ENCODE results near the gene EIF1.

DNA sequence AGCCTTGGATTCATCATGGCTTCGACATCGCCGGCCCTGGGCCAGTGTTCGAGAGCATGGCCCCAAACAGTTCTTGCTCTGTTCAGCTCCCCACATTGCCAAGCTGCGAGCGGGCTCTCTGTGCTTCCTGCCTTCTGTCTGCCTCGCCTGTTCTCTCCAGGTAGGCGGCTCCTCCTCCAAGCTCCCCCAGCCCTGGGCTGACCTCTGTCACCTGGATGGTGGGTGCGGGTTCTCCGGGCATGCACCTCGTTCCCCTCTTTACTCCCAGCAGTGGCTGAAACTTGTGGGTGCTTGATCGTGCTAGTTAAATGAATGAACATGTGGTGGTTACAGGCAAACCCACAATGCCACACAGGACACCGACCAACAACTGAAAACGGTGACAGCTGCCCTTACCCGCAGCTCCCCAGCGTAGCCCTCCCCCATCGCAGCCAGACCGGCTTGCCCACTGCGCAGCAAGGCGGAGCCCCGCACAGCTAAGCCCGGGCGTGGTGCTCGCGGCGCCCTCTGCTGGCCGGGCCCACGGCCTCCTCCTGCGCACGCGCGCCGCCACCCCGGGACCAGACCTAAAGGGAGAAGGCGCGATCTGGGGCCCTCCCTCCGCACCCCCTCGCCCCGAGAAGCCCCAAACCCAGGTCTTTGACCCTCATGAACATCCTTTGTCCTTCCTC lies 23.0 kb upstream of the EIF1 start:
- TF ChIP-seq EZH2phosphoT487 (IDR thresholded peaks at IDR 0.05; ENCODE audit: unreplicated experiment): no peak
- TF ChIP-seq, protein P1, sequence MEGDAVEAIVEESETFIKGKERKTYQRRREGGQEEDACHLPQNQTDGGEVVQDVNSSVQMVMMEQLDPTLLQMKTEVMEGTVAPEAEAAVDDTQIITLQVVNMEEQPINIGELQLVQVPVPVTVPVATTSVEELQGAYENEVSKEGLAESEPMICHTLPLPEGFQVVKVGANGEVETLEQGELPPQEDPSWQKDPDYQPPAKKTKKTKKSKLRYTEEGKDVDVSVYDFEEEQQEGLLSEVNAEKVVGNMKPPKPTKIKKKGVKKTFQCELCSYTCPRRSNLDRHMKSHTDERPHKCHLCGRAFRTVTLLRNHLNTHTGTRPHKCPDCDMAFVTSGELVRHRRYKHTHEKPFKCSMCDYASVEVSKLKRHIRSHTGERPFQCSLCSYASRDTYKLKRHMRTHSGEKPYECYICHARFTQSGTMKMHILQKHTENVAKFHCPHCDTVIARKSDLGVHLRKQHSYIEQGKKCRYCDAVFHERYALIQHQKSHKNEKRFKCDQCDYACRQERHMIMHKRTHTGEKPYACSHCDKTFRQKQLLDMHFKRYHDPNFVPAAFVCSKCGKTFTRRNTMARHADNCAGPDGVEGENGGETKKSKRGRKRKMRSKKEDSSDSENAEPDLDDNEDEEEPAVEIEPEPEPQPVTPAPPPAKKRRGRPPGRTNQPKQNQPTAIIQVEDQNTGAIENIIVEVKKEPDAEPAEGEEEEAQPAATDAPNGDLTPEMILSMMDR (conservative IDR thresholded peaks at IDR 0.05; ENCODE audit: low read depth in 2 of 2): peak; percentile 84 to 91
- TF ChIP-seq JUNB (IDR thresholded peaks at IDR 0.05; ENCODE audit: unreplicated experiment): no peak
- TF ChIP-seq, protein P2, sequence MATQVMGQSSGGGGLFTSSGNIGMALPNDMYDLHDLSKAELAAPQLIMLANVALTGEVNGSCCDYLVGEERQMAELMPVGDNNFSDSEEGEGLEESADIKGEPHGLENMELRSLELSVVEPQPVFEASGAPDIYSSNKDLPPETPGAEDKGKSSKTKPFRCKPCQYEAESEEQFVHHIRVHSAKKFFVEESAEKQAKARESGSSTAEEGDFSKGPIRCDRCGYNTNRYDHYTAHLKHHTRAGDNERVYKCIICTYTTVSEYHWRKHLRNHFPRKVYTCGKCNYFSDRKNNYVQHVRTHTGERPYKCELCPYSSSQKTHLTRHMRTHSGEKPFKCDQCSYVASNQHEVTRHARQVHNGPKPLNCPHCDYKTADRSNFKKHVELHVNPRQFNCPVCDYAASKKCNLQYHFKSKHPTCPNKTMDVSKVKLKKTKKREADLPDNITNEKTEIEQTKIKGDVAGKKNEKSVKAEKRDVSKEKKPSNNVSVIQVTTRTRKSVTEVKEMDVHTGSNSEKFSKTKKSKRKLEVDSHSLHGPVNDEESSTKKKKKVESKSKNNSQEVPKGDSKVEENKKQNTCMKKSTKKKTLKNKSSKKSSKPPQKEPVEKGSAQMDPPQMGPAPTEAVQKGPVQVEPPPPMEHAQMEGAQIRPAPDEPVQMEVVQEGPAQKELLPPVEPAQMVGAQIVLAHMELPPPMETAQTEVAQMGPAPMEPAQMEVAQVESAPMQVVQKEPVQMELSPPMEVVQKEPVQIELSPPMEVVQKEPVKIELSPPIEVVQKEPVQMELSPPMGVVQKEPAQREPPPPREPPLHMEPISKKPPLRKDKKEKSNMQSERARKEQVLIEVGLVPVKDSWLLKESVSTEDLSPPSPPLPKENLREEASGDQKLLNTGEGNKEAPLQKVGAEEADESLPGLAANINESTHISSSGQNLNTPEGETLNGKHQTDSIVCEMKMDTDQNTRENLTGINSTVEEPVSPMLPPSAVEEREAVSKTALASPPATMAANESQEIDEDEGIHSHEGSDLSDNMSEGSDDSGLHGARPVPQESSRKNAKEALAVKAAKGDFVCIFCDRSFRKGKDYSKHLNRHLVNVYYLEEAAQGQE (IDR thresholded peaks at IDR 0.05; ENCODE audit: unreplicated experiment): no peak
- no peak for TF ChIP-seq EZH2 (IDR thresholded peaks at IDR 0.05; ENCODE audit: low read depth, unreplicated experiment)
- TF ChIP-seq POLR2AphosphoS5 (IDR thresholded peaks at IDR 0.05; ENCODE audit: low read depth): peak; percentile 36
- TF ChIP-seq ZNF331 (CRISPR knock-in tag; IDR thresholded peaks at IDR 0.05; ENCODE audit: low read depth): no peak
- TF ChIP-seq, protein P3, sequence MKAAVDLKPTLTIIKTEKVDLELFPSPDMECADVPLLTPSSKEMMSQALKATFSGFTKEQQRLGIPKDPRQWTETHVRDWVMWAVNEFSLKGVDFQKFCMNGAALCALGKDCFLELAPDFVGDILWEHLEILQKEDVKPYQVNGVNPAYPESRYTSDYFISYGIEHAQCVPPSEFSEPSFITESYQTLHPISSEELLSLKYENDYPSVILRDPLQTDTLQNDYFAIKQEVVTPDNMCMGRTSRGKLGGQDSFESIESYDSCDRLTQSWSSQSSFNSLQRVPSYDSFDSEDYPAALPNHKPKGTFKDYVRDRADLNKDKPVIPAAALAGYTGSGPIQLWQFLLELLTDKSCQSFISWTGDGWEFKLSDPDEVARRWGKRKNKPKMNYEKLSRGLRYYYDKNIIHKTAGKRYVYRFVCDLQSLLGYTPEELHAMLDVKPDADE (IDR thresholded peaks at IDR 0.05): no peak

All from GM23338 (cell line).